Measurements from ENCODE around the gene FER.
"Not testable (repeated sequence)": the region's sequence is repeated elsewhere in the genome, so short reads cannot be mapped to it uniquely, and the experiment has no call there.

Gene FER

GRCh38 chr5:108899244-108899643, 151.5 kb downstream of the FER start:
- not testable (repeated sequence) for DNase-seq

GRCh38 chr5:108900668-108901067, 153.0 kb downstream of the FER start:
- DNase-seq = no peak

GRCh38 chr5:108905805-108906204, 158.1 kb downstream of the FER start:
- DNase-seq = no peak

GRCh38 chr5:108910627-108911026, 162.9 kb downstream of the FER start:
- DNase-seq = no peak

GRCh38 chr5:108911055-108911454, 163.4 kb downstream of the FER start:
- DNase-seq = no peak

- DNase-seq = no peak
These were observed 169.9 kb downstream of the FER start for GRCh38 chr5:108917596-108917995.

- no peak for DNase-seq
These were observed 172.1 kb downstream of the FER start for GRCh38 chr5:108919591-108920326.

GRCh38 chr5:108924457-108924961, 176.8 kb downstream of the FER start:
- no peak for DNase-seq

- DNase-seq = no peak
These were observed 177.4 kb downstream of the FER start for GRCh38 chr5:108925073-108925472.

GRCh38 chr5:108930107-108930506, 182.4 kb downstream of the FER start:
- no peak for DNase-seq

- no peak for DNase-seq
These were observed 187.9 kb downstream of the FER start for GRCh38 chr5:108935611-108936010.

- DNase-seq = no peak
These were observed 189.5 kb downstream of the FER start for GRCh38 chr5:108937221-108937620.

- DNase-seq = no peak
These were observed 192.8 kb downstream of the FER start for GRCh38 chr5:108940506-108940905.

GRCh38 chr5:108941746-108942145, 194.0 kb downstream of the FER start:
- DNase-seq = no peak

GRCh38 chr5:108942701-108943100, 195.0 kb downstream of the FER start:
- no peak for DNase-seq

- DNase-seq = no peak
These were observed 197.4 kb downstream of the FER start for GRCh38 chr5:108945094-108945493.

GRCh38 chr5:108946008-108946407, 198.3 kb downstream of the FER start:
- DNase-seq = no peak

- DNase-seq = no peak
These were observed 199.5 kb downstream of the FER start for GRCh38 chr5:108947164-108947563.

- DNase-seq = no peak
These were observed 202.6 kb downstream of the FER start for GRCh38 chr5:108950276-108950675.

GRCh38 chr5:108953940-108954339, 206.2 kb downstream of the FER start:
- no peak for DNase-seq

GRCh38 chr5:108957333-108957732, 209.6 kb downstream of the FER start:
- no peak for DNase-seq

GRCh38 chr5:108966910-108967309, 219.2 kb downstream of the FER start:
- no peak for DNase-seq

GRCh38 chr5:108974594-108974993, 226.9 kb downstream of the FER start:
- DNase-seq = no peak

- no peak for DNase-seq
These were observed 228.0 kb downstream of the FER start for GRCh38 chr5:108975697-108976096.

- DNase-seq = no peak
These were observed 235.9 kb downstream of the FER start for GRCh38 chr5:108983461-108984092.

All from 8988T (cell line).